HCT116 (cell line): ENCODE data around the gene MGAT4A. TPM values are rescaled to one million over a fixed set of nuclear protein-coding genes. Genes with fewer than 3 reads are reported as not detected.

Source experiments
- ATAC-seq: fragments of 200-7000 bp; cut with Tn5 transposase; 2 replicates; pipeline ENCODE4 v1.9.1; 2020; ENCODE audit warnings: mild to moderate bottlenecking, moderate library complexity
- BruUV-seq: library from RNA; stranded (reverse); fragments of 400-500 nt; replicated peaks from 2 replicates; lab custom pipeline; 2021; lab: Mats Ljungman, UMichigan
- CTCF ChIA-PET: fragments of 300-600 bp; sonication (Branson Sonifier 250); formaldehyde crosslinking; loops from one replicate; lab custom pipeline; 2021; ENCODE audit warnings: antibody characterized with exemption; lab: Charles Lee
- POLR2A ChIA-PET: fragments of 300-600, 350-600 bp; sonication (Branson Sonifier 250); formaldehyde crosslinking; loops from one replicate; lab custom pipeline; 2021; ENCODE audit warnings: antibody characterized with exemption; lab: Charles Lee
- RAD21 ChIA-PET, 2 experiments: fragments of 300-600 bp; sonication (Branson Sonifier 250); formaldehyde crosslinking; loops; one replicate each; lab custom pipeline; 2023; ENCODE audit warnings: low total read pairs in 2 of 2; ENCODE audit not compliant: uncharacterized antibody in 2 of 2, unreplicated experiment in 2 of 2, low non-redundant PET in 1 of 2; lab: Charles Lee
- DNase-seq: peaks from one replicate; pipeline ENCODE4 v3.0.0-alpha.2; 2010; ENCODE audit warnings: low read depth, low spot score
- H2AFZ ChIP-seq: fragments of 200-600 bp; shearing (Covaris generic), sonication (generic); 2 replicates; pipeline ENCODE4 v1.6.1; 2017; ENCODE audit warnings: low read depth, mixed run types, mixed read lengths, antibody characterized with exemption, low read length; ENCODE audit not compliant: poor library complexity, severe bottlenecking
- H3K27ac ChIP-seq: 2 replicates; pipeline ENCODE4 v1.5.1; 2012; ENCODE audit warnings: low read depth, low read length
- H3K27me3 ChIP-seq: fragments of 200-600 bp; sonication (generic); 2 replicates; pipeline ENCODE4 v1.6.1; 2016; ENCODE audit warnings: mixed run types, low read length, mixed read lengths; ENCODE audit not compliant: insufficient read depth
- H3K36me3 ChIP-seq, 2 experiments: fragments of 200-500 bp in 1 of 2; fragments of 200-600 bp in 1 of 2; sonication (Bioruptor generic) in 1 of 2; sonication (generic) in 1 of 2; 2 replicates each; pipeline versions ENCODE4 v1.5.1 to v1.6.1; 2014 to 2016; ENCODE audit warnings: low read length in 2 of 2, inconsistent platforms in 1 of 2, mixed read lengths in 1 of 2, mixed run types in 1 of 2; ENCODE audit not compliant: insufficient read depth in 2 of 2, control insufficient read depth in 1 of 2
- H3K4me1 ChIP-seq, 2 experiments: fragments of 200-600 bp in 1 of 2; sonication (generic) in 1 of 2; 2 replicates each; pipeline versions ENCODE4 v1.5.1 to v1.6.1; 2012 to 2017; ENCODE audit warnings: low read length in 2 of 2, inconsistent platforms in 1 of 2, mild to moderate bottlenecking in 1 of 2, mixed read lengths in 1 of 2, mixed run types in 1 of 2, moderate library complexity in 1 of 2; ENCODE audit not compliant: insufficient read depth in 2 of 2, control insufficient read depth in 1 of 2
- H3K4me2 ChIP-seq: fragments of 200-600 bp; sonication (generic); 2 replicates; pipeline ENCODE4 v1.6.1; 2017; ENCODE audit warnings: mixed run types, low read length, mixed read lengths
- H3K4me3 ChIP-seq, 2 experiments: fragments of 200-600 bp in 1 of 2; sonication (generic) in 1 of 2; replicated peaks in 1 of 2; 2 replicates each; pipeline ENCODE4 v1.5.1; 2011 to 2016; ENCODE audit warnings: low read length in 2 of 2, control low read depth in 1 of 2, low read depth in 1 of 2, mild to moderate bottlenecking in 1 of 2, mixed read lengths in 1 of 2, mixed run types in 1 of 2
- H3K79me2 ChIP-seq: fragments of 200-600 bp; sonication (generic); 2 replicates; pipeline ENCODE4 v1.6.1; 2017; ENCODE audit warnings: mild to moderate bottlenecking, mixed run types, low read length, moderate library complexity, mixed read lengths; ENCODE audit not compliant: insufficient read depth
- H3K9ac ChIP-seq: fragments of 200-600 bp; sonication (generic); 2 replicates; pipeline ENCODE4 v1.6.1; 2016; ENCODE audit warnings: low read length, mixed read lengths
- H3K9me2 ChIP-seq: fragments of 200-600 bp; sonication (generic), shearing (Covaris generic); 2 replicates; pipeline ENCODE4 v1.6.1; 2017; ENCODE audit warnings: mixed run types, mild to moderate bottlenecking, moderate library complexity; ENCODE audit not compliant: insufficient read depth
- H3K9me3 ChIP-seq, 2 experiments: fragments of 200-500 bp in 1 of 2; fragments of 200-600 bp in 1 of 2; sonication (Bioruptor generic) in 1 of 2; sonication (generic) in 1 of 2; 2 replicates each; pipeline ENCODE4 v1.6.1; 2014 to 2017; ENCODE audit warnings: low read length in 2 of 2, mixed read lengths in 2 of 2, inconsistent platforms in 1 of 2, low read depth in 1 of 2, mild to moderate bottlenecking in 1 of 2, mixed run types in 1 of 2, moderate library complexity in 1 of 2; ENCODE audit not compliant: control insufficient read depth in 1 of 2, insufficient read depth in 1 of 2
- H4K20me1 ChIP-seq: fragments of 200-600 bp; sonication (generic), shearing (Covaris generic); 2 replicates; pipeline ENCODE4 v1.6.1; 2017; ENCODE audit warnings: mixed run types, mild to moderate bottlenecking, moderate library complexity; ENCODE audit not compliant: insufficient read depth
- CBX3 ChIP-seq: IDR thresholded peaks from 2 replicates; pipeline ENCODE4 v1.6.1; 2012; ENCODE audit warnings: low read depth
- CEBPB ChIP-seq: IDR thresholded peaks from 2 replicates; pipeline ENCODE4 v1.6.1; 2012; ENCODE audit warnings: low read depth
- CTCF ChIP-seq, 3 experiments: fragments of 200-600 bp in 1 of 3; sonication (generic) in 1 of 3; IDR thresholded peaks in 2 of 3; conservative IDR thresholded peaks in 1 of 3; 2 replicates each; pipeline ENCODE4 v1.5.1; 2012 to 2017; ENCODE audit warnings: low read depth in 2 of 3, low read length in 2 of 3, antibody characterized with exemption in 1 of 3, borderline replicate concordance in 1 of 3, control low read depth in 1 of 3, mild to moderate bottlenecking in 1 of 3, mixed read lengths in 1 of 3, mixed run types in 1 of 3, moderate library complexity in 1 of 3; ENCODE audit not compliant: insufficient read depth in 1 of 3
- ELF1 ChIP-seq: IDR thresholded peaks from 2 replicates; pipeline ENCODE4 v1.6.1; 2012; ENCODE audit warnings: low read depth, borderline replicate concordance
- SP1 ChIP-seq: IDR thresholded peaks from 2 replicates; pipeline ENCODE4 v1.6.1; 2012; ENCODE audit warnings: low read depth
- ZBTB33 ChIP-seq: IDR thresholded peaks from 2 replicates; pipeline ENCODE4 v1.6.1; 2011; ENCODE audit warnings: mild to moderate bottlenecking, low read length, moderate library complexity; ENCODE audit not compliant: insufficient replicate concordance; ENCODE audit errors: extremely low read depth
- intact Hi-C: fragments of 100-400 bp; cut with micrococcal nuclease; formaldehyde crosslinking; loops from 2 replicates; pipeline ENCODE4 v1.10.0; 2022
- total RNA-seq: library from RNA; stranded (reverse); gene quantifications from one replicate; pipeline ENCODE4 v1.2.1, GENCODE V29; 2021; ENCODE audit not compliant: unreplicated experiment

MGAT4A gene
- total RNA-seq, 1 experiment from 2014 or later = 10.2 TPM

- H4K20me1 ChIP-seq = no peaks in the 10 kb centered on the region
- ChIA-PET POLR2A (no interaction called here), CTCF (no interaction called here), RAD21 (no interaction called here)
- H3K27me3 ChIP-seq = no peaks in the 10 kb centered on the region
- intact Hi-C loops = no loop called here
- H2AFZ ChIP-seq = no peak overlapping the region
- DNase-seq (no peak), ATAC-seq (no peak)
- H3K4me2 ChIP-seq = no peak overlapping the region
- no peaks in the 10 kb centered on the region for H3K9me3 ChIP-seq
- no peak overlapping the region for H3K27ac ChIP-seq
- no peaks in the 10 kb centered on the region for H3K9me2 ChIP-seq
- no peaks in the 10 kb centered on the region for H3K79me2 ChIP-seq
- no peak overlapping the region for H3K9ac ChIP-seq
- H3K4me3 ChIP-seq = no peak overlapping the region
- peaks cover 10 to 15% of the 10 kb centered on the region in 2 experiments; a peak in 3 of 4 replicates for H3K36me3 ChIP-seq
- no TSS peak for BruUV-seq
- no peaks in the 10 kb centered on the region for H3K4me1 ChIP-seq
- TF ChIP-seq ELF1 (no peak), CTCF (IDR thresholded peaks at IDR 0.05 in 2 of 3, conservative IDR thresholded peaks at IDR 0.05 in 1 of 3; ENCODE audit: borderline replicate concordance in 1 of 3, insufficient read depth in 1 of 3, low read depth in 2 of 3, low read length in 2 of 3) (no peak), CEBPB (no peak), CBX3 (no peak), ZBTB33 (no peak), SP1 (no peak)
Observed at GRCh38 chr2:98617149-98617548, 113.8 kb downstream of the MGAT4A start.
